Hypothalamus (tissue), 51 donors: ENCODE measurements around the gene ITPR2.

Experiments used
- DNase-seq, 51 donors: peaks; one replicate each; lab custom pipeline; 2025; lab: John Stamatoyannopoulos, UW

ITPR2 gene

DNA sequence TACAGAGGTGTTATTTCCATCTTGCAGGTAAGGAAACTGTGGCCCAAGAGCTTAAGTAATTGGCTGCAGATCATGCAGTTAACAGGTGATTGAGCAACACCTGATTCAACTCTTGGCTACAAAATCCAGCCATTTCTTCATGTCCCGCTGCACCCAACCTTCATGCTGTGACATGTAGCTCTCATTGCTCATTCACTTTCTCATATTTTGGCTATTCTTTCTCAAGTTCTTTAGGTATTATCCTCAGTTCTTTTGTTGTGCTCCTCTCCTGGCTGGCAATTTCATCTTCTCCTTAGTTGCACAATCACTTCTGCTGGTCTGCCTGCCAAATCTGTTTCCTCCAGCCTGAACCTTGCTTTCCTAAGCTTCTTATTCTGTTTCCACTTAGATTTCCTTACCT, 336.8 kb downstream of the ITPR2 start:
- DNase-seq: no peak

GRCh38 chr12:26493656-26494055, 339.3 kb downstream of the ITPR2 start:
- DNase-seq: no peak

DNA sequence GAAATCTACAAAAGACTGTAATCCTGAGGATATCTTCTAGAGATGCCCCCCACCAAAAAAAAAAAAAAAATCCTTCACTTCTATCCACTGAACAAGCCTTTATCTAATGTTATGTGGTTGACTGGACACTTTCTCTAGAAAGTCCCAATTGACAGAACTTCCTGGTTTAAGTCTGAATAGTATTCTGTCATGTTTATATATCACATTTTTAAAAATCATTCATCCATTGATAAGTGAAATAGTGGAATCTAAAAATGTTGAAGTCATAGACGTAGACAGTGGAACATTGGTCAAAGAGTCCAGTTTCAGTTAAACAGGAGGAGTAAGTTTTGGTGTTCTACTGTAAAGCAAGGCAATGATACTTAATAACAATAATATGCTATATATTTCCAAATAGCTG, 340.6 kb downstream of the ITPR2 start:
- no peak for DNase-seq

- DNase-seq: no peak
Measured at GRCh38 chr12:26489908-26490307, 343.1 kb downstream of the ITPR2 start.

GRCh38 chr12:26488351-26488750, 344.6 kb downstream of the ITPR2 start:
- DNase-seq: no peak

GRCh38 chr12:26473291-26473690, 359.7 kb downstream of the ITPR2 start:
- DNase-seq: no peak

DNA sequence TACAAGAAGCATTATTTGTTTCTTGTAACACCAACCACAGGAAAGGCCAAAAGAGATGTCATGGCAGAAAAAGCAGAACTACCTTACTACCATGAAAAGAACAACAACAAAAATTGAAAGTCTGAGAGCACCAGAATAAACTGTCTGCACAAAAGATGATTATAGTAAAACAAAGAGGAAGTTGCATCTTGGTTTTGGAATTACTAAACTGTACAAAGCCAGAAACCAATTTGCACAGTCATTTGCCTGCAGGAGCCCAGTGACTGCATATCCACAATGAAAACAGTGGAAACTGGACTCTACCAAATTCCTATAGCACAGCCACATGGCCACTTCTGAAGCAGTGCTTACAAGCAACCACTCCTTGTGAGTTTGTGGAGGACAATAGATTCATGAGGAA, 361.4 kb downstream of the ITPR2 start:
- peak in 10 of 51 donors; percentile 1 to 39 (median 5) for DNase-seq

GRCh38 chr12:26469421-26470180, 363.4 kb downstream of the ITPR2 start:
- no peak for DNase-seq

- no peak for DNase-seq
Measured at GRCh38 chr12:26467351-26467750, 365.6 kb downstream of the ITPR2 start.

GRCh38 chr12:26466726-26467125, 366.3 kb downstream of the ITPR2 start:
- DNase-seq: no peak

DNA sequence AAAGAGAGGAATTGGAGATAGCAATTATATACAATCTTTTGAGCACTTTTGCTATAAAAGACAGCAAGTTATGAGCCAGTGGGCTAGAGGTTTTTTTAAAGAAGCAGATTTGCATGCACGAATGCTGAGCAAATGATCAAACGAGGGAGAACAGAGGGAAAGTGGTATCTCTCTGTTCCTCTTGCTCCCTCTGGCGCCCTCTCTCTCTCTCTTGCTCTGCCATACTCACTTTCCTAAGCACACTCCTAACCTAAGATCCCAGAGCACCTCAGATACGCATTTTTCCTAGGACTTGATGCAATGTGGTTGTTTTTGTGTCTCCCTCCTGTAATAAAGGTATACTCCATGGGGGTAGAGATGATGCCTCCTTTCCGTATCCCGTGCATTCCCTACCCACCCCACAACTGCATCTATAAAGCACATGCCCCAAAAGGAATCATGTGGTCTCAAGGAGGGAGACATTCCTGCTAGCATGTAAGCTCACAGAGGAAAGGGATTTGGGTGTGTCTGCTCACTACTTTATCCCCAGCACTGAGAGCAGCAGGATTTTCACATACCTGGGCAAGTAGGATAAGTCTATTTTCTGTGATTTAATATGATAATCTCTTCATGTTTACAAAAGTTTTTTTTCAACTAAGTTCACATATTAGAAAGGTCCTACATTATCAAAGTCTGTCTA, 367.4 kb downstream of the ITPR2 start:
- peak in 3 of 51 donors; percentile 2 to 12 (median 7) for DNase-seq

DNA sequence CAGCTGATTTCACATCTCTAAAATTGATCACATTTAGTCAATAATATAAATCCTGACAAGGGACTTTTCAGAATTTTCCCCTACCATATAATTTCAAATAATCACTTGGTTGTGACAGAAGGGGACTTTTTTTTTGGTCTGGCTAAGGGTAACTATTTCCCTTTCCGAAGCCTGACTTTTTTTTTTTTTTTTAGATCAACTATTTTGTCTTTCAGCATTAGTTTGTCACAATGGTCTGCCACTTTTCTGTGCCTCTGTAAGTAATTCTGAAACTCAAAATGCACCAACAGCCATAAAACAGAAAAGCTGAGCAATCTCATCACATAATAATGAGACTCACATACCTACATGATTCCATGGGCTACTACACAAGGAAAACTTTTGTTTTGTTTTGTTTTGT, 371.2 kb downstream of the ITPR2 start:
- no peak for DNase-seq

DNA sequence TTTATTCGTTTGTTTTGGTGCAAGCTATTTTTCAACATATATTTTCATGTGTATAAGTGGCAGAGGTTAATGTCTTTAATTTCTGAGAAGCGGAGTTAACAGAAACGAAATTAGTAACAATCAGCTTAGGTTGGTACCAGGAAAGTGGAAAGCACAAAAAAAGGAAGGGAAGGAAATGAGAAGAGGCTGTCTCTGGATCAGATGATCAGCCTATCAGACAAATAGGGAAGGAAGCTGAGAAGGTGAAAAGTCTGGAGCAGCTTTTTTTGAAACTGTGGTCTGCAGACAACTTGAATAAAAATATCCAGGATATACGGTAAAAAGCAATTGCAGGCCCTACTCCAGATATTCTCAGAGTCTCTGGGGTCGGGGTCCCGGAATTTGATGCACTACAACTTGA, 372.6 kb downstream of the ITPR2 start:
- DNase-seq: no peak

- DNase-seq: no peak
Measured at GRCh38 chr12:26455936-26456574, 376.9 kb downstream of the ITPR2 start.

GRCh38 chr12:26453246-26453645, 379.7 kb downstream of the ITPR2 start:
- no peak for DNase-seq

GRCh38 chr12:26452511-26452910, 380.5 kb downstream of the ITPR2 start:
- DNase-seq: no peak

DNA sequence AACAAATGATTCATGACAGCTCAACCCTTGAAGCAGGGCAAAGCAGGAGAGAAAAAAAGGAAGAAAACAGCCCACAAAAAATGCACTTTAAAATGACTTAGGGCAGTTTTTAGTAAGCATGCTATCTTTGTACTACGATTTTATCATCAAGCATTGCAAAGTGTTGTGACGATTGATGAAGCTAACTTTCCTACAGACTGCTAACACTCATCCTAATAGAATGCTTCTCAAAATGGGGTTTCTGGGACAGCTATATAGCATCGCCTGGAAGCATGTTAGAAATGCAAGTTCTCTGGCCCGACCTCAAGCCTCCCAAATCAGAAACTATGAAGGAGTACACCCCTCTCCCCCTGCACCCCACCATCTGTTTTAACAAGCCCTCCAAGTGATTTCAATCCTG, 381.2 kb downstream of the ITPR2 start:
- DNase-seq: no peak

DNA sequence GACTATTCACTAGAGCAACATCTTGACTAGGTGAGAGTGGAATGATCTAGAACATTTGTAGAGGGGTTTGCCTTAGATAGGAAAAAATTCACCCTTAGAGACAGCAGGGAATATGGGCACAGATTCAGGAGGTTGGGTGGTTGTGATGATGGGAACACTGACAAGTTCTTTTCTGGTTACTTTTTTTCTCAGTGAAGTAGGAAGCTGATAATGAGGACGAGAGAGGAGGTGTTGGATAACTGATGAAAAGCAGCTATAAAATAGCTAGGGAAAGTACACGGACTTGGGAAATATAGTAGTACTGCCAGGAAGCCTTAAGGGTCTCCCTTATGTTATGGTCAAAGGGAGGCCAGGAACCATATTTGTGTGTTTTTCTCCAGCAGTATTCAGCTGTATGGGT, 387.1 kb downstream of the ITPR2 start:
- no peak for DNase-seq

- DNase-seq: no peak
Measured at GRCh38 chr12:26443309-26443708, 389.7 kb downstream of the ITPR2 start.

DNA sequence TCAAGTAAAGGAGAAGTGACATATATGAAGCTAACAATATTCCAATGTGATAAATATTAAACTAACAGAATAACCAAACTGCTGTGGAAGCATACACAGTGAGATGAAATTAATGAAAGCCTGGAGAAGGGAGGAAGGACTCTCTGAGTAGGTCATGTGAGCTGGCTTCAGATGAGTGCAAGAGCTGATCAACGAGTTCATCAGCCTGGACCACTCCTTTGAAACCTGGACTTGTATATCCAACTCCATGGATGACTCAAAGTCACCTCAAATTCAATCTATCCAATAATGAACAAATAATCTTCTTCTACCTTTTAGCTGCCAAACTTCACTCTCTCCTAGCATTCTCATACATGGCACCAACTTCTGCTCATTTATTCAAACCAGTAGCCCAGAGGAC, 391.6 kb downstream of the ITPR2 start:
- DNase-seq: no peak

DNA sequence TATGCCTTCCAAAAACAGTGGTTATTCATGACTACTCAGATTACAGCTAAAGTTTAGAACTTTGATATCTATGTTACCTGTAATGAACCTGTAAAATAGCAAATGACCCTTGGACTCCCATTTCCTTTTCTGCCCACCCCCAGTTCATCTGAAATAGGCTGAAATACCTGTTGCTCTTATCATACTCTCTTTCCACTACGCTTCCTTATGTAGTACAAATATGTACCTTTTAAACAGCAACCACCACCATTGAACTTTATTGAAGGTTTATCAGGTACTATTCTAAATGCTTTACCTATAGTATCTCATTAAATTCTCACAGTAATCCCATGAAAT, 398.0 kb downstream of the ITPR2 start:
- DNase-seq: no peak
